Endothelial cell (in vitro differentiated cells): Measurements from ENCODE around the gene ULK3. TPM values are rescaled to one million over a fixed set of nuclear protein-coding genes. Genes with fewer than 3 reads are reported as not detected.

Source experiments
- DNase-seq: peaks from one replicate; pipeline ENCODE4 v3.0.0; 2021; ENCODE audit warnings: low spot score
- H3K27ac Mint-ChIP-seq: one replicate; pipeline ENCODE4 v1.8.0; 2021; ENCODE audit warnings: mixed read lengths, inconsistent platforms; ENCODE audit not compliant: unreplicated experiment
- H3K27me3 Mint-ChIP-seq: one replicate; pipeline ENCODE4 v1.8.0; 2021; ENCODE audit warnings: mild to moderate bottlenecking, moderate library complexity, mixed read lengths, inconsistent platforms; ENCODE audit not compliant: unreplicated experiment
- H3K36me3 Mint-ChIP-seq: one replicate; pipeline ENCODE4 v1.8.0; 2021; ENCODE audit warnings: mild to moderate bottlenecking, low read depth, mixed read lengths, inconsistent platforms; ENCODE audit not compliant: unreplicated experiment
- H3K4me1 Mint-ChIP-seq: one replicate; pipeline ENCODE4 v1.8.0; 2021; ENCODE audit warnings: mild to moderate bottlenecking, mixed read lengths, inconsistent platforms; ENCODE audit not compliant: unreplicated experiment
- H3K4me3 Mint-ChIP-seq: one replicate; pipeline ENCODE4 v1.8.0; 2021; ENCODE audit warnings: mild to moderate bottlenecking, mixed read lengths, inconsistent platforms; ENCODE audit not compliant: unreplicated experiment
- H3K9me3 Mint-ChIP-seq: one replicate; pipeline ENCODE4 v1.8.0; 2021; ENCODE audit warnings: mixed read lengths, inconsistent platforms; ENCODE audit not compliant: unreplicated experiment
- microRNA-seq: library from miRNA; unstranded; fragments of <30 nt; microRNA quantifications from one replicate; pipeline ENCODE4, GENCODE V29; 2020; ENCODE audit not compliant: unreplicated experiment
- total RNA-seq: library from RNA; stranded (reverse); fragmentation: NEBNext Ultra II Directional; extraction: Animal tissue kit (Norgen Biotek cat#: 25700); gene quantifications from one replicate; pipeline ENCODE4 v1.2.1, GENCODE V29; 2021; ENCODE audit not compliant: unreplicated experiment
- TF ChIP-seq, protein P1 (sequence below): fragments of 200-600 bp; sonication (generic); IDR thresholded peaks from one replicate; pipeline ENCODE4 v1.5.0; 2021; ENCODE audit warnings: antibody characterized with exemption; ENCODE audit not compliant: unreplicated experiment

ULK3 gene
- total RNA-seq, 1 donor from 2014 or later = 25.6 TPM

DNA sequence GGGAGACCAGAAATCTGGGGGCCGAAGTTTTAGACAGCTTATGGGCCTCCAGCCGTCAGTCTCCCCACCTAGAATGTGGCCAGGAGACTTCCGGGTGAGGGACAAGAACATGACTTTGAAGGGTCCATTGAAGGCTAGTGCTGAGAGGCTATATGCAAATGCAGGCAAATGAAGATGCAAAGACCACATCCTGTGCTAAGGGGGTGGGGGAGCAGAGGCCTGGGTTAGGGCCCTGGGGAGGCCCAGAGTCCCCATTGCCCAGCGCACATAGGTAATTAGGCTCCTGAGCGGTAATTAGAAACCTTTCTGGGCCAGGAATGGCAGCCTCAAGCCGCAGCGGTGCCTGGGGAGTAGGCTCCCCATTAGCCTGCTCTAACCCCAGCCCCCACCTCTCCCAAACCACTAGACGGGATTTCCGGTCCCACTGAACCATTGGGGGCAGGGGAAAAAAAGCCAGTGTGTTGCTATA is 54.2 kb downstream of the ULK3 start:
- Mint-ChIP-seq H3K4me1 (peaks cover 40% of the 10 kb centered on the region), H3K4me3 (peak overlapping the region; percentile 15), H3K9me3 (no peaks in the 10 kb centered on the region), H3K27ac (no peak overlapping the region), H3K27me3 (peaks cover 2% of the 10 kb centered on the region), H3K36me3 (peaks cover 4% of the 10 kb centered on the region)
- DNase-seq = no peak
- TF ChIP-seq, protein P1, sequence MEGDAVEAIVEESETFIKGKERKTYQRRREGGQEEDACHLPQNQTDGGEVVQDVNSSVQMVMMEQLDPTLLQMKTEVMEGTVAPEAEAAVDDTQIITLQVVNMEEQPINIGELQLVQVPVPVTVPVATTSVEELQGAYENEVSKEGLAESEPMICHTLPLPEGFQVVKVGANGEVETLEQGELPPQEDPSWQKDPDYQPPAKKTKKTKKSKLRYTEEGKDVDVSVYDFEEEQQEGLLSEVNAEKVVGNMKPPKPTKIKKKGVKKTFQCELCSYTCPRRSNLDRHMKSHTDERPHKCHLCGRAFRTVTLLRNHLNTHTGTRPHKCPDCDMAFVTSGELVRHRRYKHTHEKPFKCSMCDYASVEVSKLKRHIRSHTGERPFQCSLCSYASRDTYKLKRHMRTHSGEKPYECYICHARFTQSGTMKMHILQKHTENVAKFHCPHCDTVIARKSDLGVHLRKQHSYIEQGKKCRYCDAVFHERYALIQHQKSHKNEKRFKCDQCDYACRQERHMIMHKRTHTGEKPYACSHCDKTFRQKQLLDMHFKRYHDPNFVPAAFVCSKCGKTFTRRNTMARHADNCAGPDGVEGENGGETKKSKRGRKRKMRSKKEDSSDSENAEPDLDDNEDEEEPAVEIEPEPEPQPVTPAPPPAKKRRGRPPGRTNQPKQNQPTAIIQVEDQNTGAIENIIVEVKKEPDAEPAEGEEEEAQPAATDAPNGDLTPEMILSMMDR = no peak

DNA sequence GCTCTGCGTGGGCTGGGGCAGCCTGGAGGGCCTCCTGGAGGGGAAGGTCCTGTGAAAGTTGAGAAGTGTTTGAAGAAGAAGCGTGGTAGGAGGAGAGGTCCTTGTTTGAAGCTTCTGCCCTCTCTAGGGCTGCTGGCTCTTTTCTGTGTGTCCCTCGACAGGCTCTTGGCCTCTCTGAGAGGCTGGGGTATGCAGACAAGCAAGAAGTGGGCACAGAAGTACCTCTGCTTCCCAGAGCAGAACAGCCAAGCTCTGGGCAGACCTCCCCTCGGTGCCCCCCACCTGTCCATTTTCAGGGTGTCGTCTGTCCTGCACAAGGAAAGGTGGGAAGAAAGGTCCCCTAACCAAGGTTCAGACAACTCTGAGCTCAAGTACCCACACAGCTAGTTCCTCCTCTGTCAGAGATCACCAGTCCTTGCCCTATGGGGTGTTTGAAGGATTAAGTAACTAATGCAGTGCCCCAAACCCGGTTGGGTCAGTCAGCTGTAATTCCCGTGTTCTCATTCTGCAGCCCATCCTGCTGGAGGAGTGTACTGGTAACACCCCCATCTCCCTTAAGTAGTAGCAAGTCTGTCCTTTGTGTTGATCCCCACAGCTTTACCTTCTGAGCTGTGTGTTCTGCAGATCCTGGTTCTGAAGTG is 54.8 kb downstream of the ULK3 start:
- Mint-ChIP-seq H3K4me1 (peaks cover 46% of the 10 kb centered on the region), H3K27ac (no peak overlapping the region), H3K9me3 (no peaks in the 10 kb centered on the region), H3K4me3 (peak overlapping the region; percentile 65), H3K36me3 (peaks cover 4% of the 10 kb centered on the region), H3K27me3 (peaks cover 2% of the 10 kb centered on the region)
- TF ChIP-seq, protein P1 = no peak
- DNase-seq = no peak

DNA sequence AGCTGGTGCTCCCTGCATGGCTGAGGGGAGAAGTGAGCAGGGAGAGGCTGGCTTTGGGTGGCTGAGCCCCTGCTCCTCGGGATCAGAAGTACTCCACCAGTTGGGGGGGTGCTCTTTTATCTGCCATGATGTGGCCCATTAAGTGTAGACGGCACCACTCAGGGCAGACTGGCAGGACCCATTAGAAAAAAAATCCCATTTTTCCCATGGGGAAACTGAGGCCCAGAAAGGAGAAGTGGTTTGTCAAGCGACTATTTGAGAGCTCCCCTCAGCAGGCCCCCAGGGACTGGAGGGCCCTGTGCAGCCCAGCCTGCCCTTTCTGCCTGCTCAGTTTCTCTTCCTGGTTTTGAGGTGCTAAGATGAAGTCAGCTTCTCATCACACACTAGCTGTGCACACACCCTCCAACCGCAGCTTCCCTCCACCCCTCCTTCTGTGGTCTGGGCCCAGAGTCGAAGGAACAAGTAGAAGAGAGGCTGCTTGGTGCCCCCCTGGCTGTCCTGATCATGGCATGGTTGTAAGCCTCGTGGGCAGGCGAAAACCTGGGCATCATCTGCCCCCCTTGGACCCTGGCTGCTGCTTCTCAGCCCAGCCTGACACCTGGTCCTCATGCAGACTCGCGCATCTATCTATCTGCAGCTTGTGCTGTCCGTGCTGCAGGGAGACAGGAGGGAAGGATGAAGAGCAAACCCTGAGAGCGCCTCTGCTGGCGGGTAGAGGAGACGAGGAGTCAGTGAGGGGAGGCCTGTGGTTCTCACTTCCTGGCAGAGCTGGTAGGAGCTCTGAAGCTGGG is 55.5 kb downstream of the ULK3 start:
- TF ChIP-seq, protein P1 = no peak
- peaks cover 48% of the 10 kb centered on the region for H3K4me1 Mint-ChIP-seq
- peaks cover 2% of the 10 kb centered on the region for H3K27me3 Mint-ChIP-seq
- no peak overlapping the region for H3K27ac Mint-ChIP-seq
- peak; percentile 68 for DNase-seq
- peak overlapping the region; percentile 65 for H3K4me3 Mint-ChIP-seq
- H3K36me3 Mint-ChIP-seq = peaks cover 4% of the 10 kb centered on the region
- H3K9me3 Mint-ChIP-seq = no peaks in the 10 kb centered on the region

DNA sequence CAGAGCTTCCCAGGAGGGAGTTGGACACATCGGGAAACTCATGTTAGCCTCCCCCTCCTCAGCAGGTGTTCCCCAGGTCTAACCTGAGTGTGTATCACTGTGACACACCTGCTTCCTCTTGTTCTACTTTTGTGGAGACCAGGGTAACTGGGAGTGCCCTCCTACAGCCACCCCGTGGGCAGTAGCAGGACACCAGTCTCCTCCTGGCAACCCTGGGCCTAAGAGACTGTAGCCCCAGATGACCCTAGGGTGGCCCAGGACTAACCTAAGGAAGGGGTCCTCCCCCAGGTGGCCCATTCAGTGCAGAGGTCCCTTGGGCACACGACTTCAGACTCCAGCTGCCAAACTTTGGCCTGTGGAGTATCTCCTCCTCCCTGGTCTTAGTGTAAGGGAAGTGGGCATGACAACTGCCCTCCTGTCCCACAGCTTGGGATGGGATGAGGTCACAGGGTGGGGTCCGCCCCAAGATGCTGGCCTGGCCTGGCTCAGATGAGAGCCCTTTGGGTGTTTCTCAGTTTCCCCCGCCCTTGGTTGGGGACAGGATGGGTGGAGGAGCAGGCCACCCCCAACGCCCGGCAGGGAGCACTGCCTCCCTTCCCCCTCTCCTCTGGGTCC is 56.3 kb downstream of the ULK3 start:
- Mint-ChIP-seq H3K36me3 (peaks cover 4% of the 10 kb centered on the region), H3K4me3 (no peak overlapping the region), H3K27me3 (peaks cover 2% of the 10 kb centered on the region), H3K9me3 (no peaks in the 10 kb centered on the region), H3K27ac (no peak overlapping the region), H3K4me1 (peaks cover 45% of the 10 kb centered on the region)
- no peak for DNase-seq
- TF ChIP-seq, protein P1 = no peak

Small RNAs within 50 kb of the gene (microRNA-seq; reads per million reads assigned to microRNA genes)
- gene MIR4513 = not detected
- gene MIR6882 = 1.4 reads per million, percentile 21 among the genes with 10 or more reads in this experiment

Other genes starting within 250 kb of the ULK3 start
- gene CLK3, start 227.3 kb downstream of the ULK3 start, total RNA-seq = 81.7 TPM
- 71.0 TPM for gene EDC3, start 147.1 kb downstream of the ULK3 start, total RNA-seq
- 7.0 TPM for gene CYP1A1, start 117.6 kb downstream of the ULK3 start, total RNA-seq
- not detected for gene CYP1A2, start 94.3 kb downstream of the ULK3 start, total RNA-seq
- gene CSK, start 61.1 kb downstream of the ULK3 start, total RNA-seq = 100 TPM
- gene LMAN1L, start 30.3 kb downstream of the ULK3 start, total RNA-seq = not detected
- not detected for gene CPLX3, start 16.5 kb downstream of the ULK3 start, total RNA-seq
- 56.1 TPM for gene SCAMP2, start 30.2 kb upstream of the ULK3 start, total RNA-seq
- gene MPI, start 46.9 kb upstream of the ULK3 start, total RNA-seq = 22.2 TPM
- gene FAM219B, start 63.7 kb upstream of the ULK3 start, total RNA-seq = 70.0 TPM
- gene COX5A, start 94.9 kb upstream of the ULK3 start, total RNA-seq = 182 TPM
- gene RPP25, start 113.6 kb upstream of the ULK3 start, total RNA-seq = 24.0 TPM
- 132 TPM for gene SCAMP5, start 152.4 kb upstream of the ULK3 start, total RNA-seq
- 25.0 TPM for gene PPCDC, start 180.4 kb upstream of the ULK3 start, total RNA-seq